ENCODE data around the gene CFAP299.

GRCh38 chr4:80495865-80496264 is 160.3 kb downstream of the CFAP299 start:
- TF ChIP-seq POLR2A (IDR thresholded peaks at IDR 0.05; ENCODE audit: low read length) (no peak), GATA1 (IDR thresholded peaks at IDR 0.05; ENCODE audit: low read depth, low read length) (no peak)
